GM12801 (cell line): ENCODE measurements around the gene PALS2.

Source experiments
- TF ChIP-seq, protein P1 (sequence below): IDR thresholded peaks from one replicate; pipeline ENCODE4 v1.5.1; 2011; ENCODE audit warnings: control low read depth; ENCODE audit not compliant: insufficient read length; ENCODE audit errors: extremely low read depth

Gene PALS2, protein sequence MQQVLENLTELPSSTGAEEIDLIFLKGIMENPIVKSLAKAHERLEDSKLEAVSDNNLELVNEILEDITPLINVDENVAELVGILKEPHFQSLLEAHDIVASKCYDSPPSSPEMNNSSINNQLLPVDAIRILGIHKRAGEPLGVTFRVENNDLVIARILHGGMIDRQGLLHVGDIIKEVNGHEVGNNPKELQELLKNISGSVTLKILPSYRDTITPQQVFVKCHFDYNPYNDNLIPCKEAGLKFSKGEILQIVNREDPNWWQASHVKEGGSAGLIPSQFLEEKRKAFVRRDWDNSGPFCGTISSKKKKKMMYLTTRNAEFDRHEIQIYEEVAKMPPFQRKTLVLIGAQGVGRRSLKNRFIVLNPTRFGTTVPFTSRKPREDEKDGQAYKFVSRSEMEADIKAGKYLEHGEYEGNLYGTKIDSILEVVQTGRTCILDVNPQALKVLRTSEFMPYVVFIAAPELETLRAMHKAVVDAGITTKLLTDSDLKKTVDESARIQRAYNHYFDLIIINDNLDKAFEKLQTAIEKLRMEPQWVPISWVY

DNA sequence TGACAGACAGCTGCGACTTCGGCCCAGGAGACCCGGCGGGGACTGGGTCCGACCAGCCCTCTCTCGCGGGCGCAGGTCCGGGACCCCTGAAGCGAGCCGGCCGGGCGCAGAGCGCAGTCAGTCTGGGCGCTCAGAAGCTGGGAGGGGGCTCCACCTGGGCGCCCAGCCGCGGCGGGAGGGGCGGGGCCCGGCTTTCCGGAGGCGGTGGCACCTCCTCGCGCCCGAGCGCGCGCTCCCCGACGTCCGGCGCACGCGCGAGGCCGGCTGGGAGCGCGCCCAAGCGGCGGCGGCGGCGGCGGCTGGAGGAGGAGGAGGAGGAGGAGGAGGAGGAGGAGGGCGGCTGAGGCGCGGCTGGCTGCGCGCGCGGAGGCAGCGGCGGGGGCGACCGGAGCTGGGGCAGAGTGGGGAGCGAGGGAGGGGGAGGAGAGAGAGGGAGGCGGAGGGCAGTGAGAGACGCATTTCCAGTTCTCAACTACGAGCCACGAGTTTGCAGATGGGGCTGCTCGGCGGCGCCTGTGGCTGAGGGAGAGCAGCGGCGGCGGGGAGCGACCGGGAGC, at the start of gene PALS2:
Gene PALS2 (plus strand): TSS at position 456 of the 557 bp plus-strand sequence. CDS start 50,216 bp downstream, outside the sequence.
- TF ChIP-seq, protein P1, sequence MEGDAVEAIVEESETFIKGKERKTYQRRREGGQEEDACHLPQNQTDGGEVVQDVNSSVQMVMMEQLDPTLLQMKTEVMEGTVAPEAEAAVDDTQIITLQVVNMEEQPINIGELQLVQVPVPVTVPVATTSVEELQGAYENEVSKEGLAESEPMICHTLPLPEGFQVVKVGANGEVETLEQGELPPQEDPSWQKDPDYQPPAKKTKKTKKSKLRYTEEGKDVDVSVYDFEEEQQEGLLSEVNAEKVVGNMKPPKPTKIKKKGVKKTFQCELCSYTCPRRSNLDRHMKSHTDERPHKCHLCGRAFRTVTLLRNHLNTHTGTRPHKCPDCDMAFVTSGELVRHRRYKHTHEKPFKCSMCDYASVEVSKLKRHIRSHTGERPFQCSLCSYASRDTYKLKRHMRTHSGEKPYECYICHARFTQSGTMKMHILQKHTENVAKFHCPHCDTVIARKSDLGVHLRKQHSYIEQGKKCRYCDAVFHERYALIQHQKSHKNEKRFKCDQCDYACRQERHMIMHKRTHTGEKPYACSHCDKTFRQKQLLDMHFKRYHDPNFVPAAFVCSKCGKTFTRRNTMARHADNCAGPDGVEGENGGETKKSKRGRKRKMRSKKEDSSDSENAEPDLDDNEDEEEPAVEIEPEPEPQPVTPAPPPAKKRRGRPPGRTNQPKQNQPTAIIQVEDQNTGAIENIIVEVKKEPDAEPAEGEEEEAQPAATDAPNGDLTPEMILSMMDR, result no peak

DNA sequence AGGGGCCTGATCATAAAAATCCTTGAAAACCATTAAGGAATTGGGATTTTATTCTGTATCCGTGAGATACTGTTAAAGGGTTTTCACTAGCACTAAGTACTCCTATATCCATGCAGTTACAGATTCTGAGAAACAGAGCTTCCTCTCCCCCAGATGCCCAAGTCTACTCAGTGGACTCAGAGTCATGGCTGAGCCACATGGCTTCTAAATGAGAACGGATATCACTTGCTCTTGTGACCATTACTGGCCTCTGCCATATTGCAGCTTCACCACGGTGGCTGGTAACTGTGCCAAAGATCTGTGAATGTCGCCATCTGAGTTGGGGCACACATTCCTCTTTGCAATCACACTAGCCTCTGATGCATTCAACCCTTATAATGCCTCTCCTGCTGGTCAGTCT, 42.0 kb upstream of the PALS2 start:
- TF ChIP-seq, protein P1, result no peak

DNA sequence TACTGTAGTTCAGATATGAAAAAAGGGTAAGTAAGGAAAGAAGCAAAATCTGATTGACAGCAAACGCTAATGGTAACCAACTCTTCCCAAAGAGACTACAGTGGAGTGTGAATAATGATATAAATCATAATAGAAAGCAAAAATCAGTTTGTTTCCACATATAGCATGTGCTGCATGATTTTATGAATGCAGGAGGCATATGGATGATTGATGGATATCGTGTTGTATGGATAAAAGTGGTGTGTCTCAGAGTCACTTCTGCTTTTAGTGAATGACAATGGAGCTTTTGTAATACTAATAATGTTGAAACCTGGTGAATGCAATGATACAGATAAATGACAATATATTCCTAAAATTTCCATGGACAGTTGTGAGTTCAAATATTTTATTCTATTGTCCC, 36.6 kb upstream of the PALS2 start:
- TF ChIP-seq, protein P1, result no peak

DNA sequence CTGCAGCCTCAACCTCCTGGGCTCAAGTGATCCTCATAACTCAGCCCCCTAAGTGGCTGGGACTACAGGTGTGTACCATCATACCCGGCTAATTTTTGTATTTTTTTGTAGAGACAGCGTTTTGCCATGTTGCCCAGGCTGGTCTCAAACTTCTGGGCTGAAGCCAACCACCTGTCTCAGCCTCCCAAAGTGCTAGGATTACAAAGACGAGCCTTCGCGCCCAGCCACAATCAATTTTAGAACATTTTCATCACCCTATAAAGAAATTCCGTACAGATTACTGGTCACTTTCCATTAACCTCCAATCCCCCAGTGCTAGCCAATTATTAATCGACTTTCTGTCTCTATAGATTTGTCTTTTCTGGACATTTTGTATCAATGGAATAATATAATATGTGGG, 32.3 kb upstream of the PALS2 start:
- TF ChIP-seq, protein P1, result no peak

DNA sequence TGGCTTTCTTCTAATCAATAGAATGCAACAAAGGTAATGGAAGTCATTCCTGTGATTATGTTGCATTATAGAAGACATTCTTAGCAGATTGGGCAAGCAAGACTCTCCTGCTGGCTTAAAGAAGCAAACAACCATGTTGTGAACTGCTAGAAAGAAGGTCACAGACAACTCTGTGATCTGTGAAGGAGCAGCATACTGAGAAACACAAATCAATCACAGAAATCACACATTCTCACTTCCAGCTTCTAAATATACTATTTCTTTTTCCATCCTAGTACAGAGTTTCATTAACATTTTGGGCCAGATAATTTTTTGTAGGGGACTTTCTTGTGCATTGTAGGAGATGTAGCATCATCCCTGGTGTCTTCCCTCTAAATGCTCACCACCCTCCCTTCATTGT, 28.0 kb upstream of the PALS2 start:
- TF ChIP-seq, protein P1, result no peak

DNA sequence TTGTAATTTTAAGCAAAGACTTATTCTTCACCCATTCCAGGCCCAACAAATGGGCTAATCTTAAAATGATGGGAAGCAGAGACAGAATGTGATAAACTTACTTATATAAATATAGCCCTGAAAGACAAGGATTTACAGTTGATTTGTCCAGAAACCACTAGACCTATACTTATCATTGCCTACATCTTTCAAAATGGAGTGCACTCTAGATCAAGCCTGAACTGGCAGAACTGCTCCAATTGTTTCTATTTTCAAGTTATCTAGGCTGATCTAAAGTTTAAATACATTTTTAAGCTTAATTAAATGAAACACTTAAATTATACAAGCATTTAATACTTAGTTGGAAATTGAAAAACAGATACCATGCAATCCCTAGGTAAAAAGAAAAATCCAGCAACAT, 24.9 kb upstream of the PALS2 start:
- TF ChIP-seq, protein P1, result no peak

DNA sequence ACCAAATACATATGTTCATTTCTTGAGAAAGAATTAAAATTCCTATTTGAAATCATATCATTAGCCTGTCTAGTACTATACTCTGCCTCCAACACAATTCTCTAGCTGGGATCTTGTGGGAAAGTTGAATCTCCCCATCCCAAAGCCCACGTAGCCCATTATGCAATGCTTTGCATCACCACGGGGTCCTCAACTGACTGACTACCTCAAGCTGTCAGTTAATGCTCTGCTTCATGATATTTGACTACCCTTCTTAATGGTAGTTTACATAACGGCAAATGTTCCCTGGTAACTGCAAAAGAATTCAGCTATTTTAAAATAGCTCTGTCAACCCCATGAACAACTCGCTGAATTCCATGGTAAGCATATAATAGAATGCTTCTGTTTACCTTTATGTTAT, 23.3 kb upstream of the PALS2 start:
- TF ChIP-seq, protein P1, result no peak
